ENCODE measurements around the gene PCDHA5.
A peak's percentile ranks its signal among the peaks of the same experiment; 100 is the strongest.
"Not testable (repeated sequence)": the region's sequence is repeated elsewhere in the genome, so short reads cannot be mapped to it uniquely, and the experiment has no call there.

The PCDHA5 gene

DNA sequence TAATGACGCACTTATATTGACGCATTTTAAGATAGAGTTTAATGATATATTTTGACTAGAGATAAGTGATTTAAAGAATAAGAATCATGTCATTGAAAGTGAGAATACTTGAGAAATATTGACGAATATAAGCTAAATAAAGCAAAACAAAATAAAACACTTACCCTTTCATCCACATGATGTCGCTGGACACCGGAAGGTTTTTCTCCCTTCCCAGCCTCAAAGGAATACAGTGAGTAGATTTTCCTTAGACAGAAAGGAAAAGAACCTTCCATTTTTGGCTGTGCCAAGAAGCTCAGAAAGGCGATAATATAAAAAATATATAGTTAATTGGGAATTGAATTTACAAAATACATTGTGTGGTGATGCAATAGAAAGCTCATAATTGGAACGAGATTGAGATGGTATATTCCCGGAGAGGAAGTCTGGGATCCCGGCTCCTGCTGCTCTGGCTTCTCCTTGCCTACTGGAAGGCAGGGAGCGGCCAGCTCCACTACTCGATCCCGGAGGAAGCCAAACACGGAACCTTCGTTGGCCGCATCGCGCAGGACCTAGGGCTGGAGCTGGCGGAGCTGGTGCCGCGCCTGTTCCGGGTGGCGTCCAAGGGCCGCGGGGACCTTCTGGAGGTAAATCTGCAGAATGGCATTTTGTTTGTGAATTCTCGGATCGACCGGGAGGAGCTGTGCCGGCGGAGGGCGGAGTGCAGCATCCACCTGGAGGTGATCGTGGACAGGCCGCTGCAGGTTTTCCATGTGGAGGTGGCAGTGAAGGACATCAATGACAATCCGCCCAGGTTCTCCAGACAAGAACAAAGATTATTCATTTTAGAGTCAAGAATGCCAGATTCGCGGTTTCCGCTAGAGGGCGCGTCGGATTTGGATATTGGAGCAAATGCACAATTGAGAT lies at the start of gene PCDHA5:
Gene PCDHA5, plus strand, starts transcription at position 239 of the 906 bp plus-strand sequence.
- Histone ChIP-seq H3K27ac (ENCODE audit: low read length) (no peak within 1 kb of the TSS), H3K4me1 (ENCODE audit: control insufficient read depth, insufficient read depth, low read length) (no peaks in the 10 kb centered on the region), H3K27me3 (ENCODE audit: control insufficient read depth, insufficient read depth, low read length) (no peaks in the 10 kb centered on the region), H3K9me3 (ENCODE audit: control insufficient read depth, insufficient read depth, low read length) (no peaks in the 10 kb centered on the region), H3K4me3 (ENCODE audit: low read length) (peak within 1 kb of the TSS; percentile 49; the same call in 1 of the 2 replicates), H3K36me3 (ENCODE audit: control insufficient read depth, insufficient read depth, low read length) (no peaks in the 10 kb centered on the region)
- 100% methylated on average over 2 of the region's 39 CpGs for WGBS (ENCODE audit: insufficient coverage, insufficient read length)
- no peak for DNase-seq (ENCODE audit: low read depth, low spot score)

- Histone ChIP-seq H3K27ac (ENCODE audit: low read length) (no peak overlapping the region), H3K36me3 (ENCODE audit: control insufficient read depth, insufficient read depth, low read length) (no peaks in the 10 kb centered on the region), H3K4me1 (ENCODE audit: control insufficient read depth, insufficient read depth, low read length) (no peaks in the 10 kb centered on the region), H3K4me3 (ENCODE audit: low read length) (no peak overlapping the region), H3K9me3 (ENCODE audit: control insufficient read depth, insufficient read depth, low read length) (peaks cover 1% of the 10 kb centered on the region; the same call in 1 of the 2 replicates), H3K27me3 (ENCODE audit: control insufficient read depth, insufficient read depth, low read length) (no peaks in the 10 kb centered on the region; the same call in 1 of the 2 replicates)
- WGBS (ENCODE audit: insufficient coverage, insufficient read length) = no CpG with 5 or more reads among the region's 1 CpG
- no peak for DNase-seq (ENCODE audit: low read depth, low spot score)
Measured at GRCh38 chr5:140780512-140780911, 40.9 kb upstream of the PCDHA5 start.

GRCh38 chr5:140785905-140786686 lies 35.3 kb upstream of the PCDHA5 start, which contains the start of gene PCDHA1:
TSS of gene PCDHA1 (plus strand) at chr5:140786140.
- DNase-seq (ENCODE audit: low read depth, low spot score) = no peak
- H3K4me3 ChIP-seq (ENCODE audit: low read length) = no peak within 1 kb of the TSS
- peaks cover 1% of the 10 kb centered on the region; the same call in 1 of the 2 replicates for H3K9me3 ChIP-seq (ENCODE audit: control insufficient read depth, insufficient read depth, low read length)
- no peaks in the 10 kb centered on the region for H3K27me3 ChIP-seq (ENCODE audit: control insufficient read depth, insufficient read depth, low read length)
- no peak within 1 kb of the TSS for H3K27ac ChIP-seq (ENCODE audit: low read length)
- 100% methylated on average over 1 of the region's 29 CpGs for WGBS (ENCODE audit: insufficient coverage, insufficient read length)
- H3K4me1 ChIP-seq (ENCODE audit: control insufficient read depth, insufficient read depth, low read length) = no peaks in the 10 kb centered on the region
- no peaks in the 10 kb centered on the region for H3K36me3 ChIP-seq (ENCODE audit: control insufficient read depth, insufficient read depth, low read length)

- not testable (repeated sequence) for H3K27me3 ChIP-seq (ENCODE audit: control insufficient read depth, insufficient read depth, low read length); H3K4me1 ChIP-seq (ENCODE audit: control insufficient read depth, insufficient read depth, low read length); H3K36me3 ChIP-seq (ENCODE audit: control insufficient read depth, insufficient read depth, low read length); H3K4me3 ChIP-seq (ENCODE audit: low read length); DNase-seq (ENCODE audit: low read depth, low spot score); H3K9me3 ChIP-seq (ENCODE audit: control insufficient read depth, insufficient read depth, low read length); H3K27ac ChIP-seq (ENCODE audit: low read length)
- no CpG with 5 or more reads among the region's 44 CpGs for WGBS (ENCODE audit: insufficient coverage, insufficient read length)
Measured at GRCh38 chr5:140787422-140787821, 34.0 kb upstream of the PCDHA5 start.

DNA sequence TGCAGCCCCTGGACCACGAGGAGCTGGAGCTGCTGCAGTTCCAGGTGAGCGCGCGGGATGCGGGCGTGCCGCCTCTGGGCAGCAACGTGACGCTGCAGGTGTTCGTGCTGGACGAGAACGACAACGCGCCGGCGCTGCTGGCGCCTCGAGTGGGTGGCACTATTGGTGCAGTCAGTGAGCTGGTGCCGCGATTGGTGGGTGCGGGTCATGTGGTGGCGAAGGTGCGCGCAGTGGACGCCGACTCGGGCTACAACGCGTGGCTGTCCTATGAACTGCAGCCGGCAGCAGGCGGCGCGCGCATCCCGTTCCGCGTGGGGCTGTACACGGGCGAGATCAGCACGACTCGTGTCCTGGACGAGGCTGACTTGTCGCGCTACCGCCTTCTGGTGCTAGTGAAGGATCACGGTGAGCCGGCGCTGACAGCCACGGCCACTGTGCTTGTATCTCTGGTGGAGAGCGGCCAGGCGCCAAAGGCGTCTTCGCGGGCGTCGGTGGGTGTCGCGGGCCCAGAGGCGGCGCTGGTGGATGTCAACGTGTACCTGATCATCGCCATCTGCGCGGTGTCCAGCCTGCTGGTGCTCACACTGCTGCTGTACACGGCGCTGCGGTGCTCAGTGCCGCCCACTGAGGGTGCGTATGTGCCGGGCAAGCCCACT lies 33.4 kb upstream of the PCDHA5 start:
- not testable (repeated sequence) for H3K27ac ChIP-seq (ENCODE audit: low read length); DNase-seq (ENCODE audit: low read depth, low spot score); H3K36me3 ChIP-seq (ENCODE audit: control insufficient read depth, insufficient read depth, low read length); H3K27me3 ChIP-seq (ENCODE audit: control insufficient read depth, insufficient read depth, low read length); H3K4me3 ChIP-seq (ENCODE audit: low read length); H3K9me3 ChIP-seq (ENCODE audit: control insufficient read depth, insufficient read depth, low read length); H3K4me1 ChIP-seq (ENCODE audit: control insufficient read depth, insufficient read depth, low read length)
- WGBS (ENCODE audit: insufficient coverage, insufficient read length) = no CpG with 5 or more reads among the region's 70 CpGs

GRCh38 chr5:140791089-140791488 lies 30.3 kb upstream of the PCDHA5 start:
- Histone ChIP-seq H3K4me3 (ENCODE audit: low read length) (no peak overlapping the region), H3K27me3 (ENCODE audit: control insufficient read depth, insufficient read depth, low read length) (no peaks in the 10 kb centered on the region), H3K9me3 (ENCODE audit: control insufficient read depth, insufficient read depth, low read length) (no peaks in the 10 kb centered on the region), H3K4me1 (ENCODE audit: control insufficient read depth, insufficient read depth, low read length) (no peaks in the 10 kb centered on the region), H3K27ac (ENCODE audit: low read length) (no peak overlapping the region), H3K36me3 (ENCODE audit: control insufficient read depth, insufficient read depth, low read length) (no peaks in the 10 kb centered on the region)
- no CpG with 5 or more reads among the region's 2 CpGs for whole genome bisulfite sequencing (ENCODE audit: insufficient coverage, insufficient read length)
- no peak for DNase-seq (ENCODE audit: low read depth, low spot score)

- no CpG with 5 or more reads among the region's 27 CpGs for WGBS (ENCODE audit: insufficient coverage, insufficient read length)
- no peaks in the 10 kb centered on the region for H3K27me3 ChIP-seq (ENCODE audit: control insufficient read depth, insufficient read depth, low read length)
- no peak for DNase-seq (ENCODE audit: low read depth, low spot score)
- H3K4me3 ChIP-seq (ENCODE audit: low read length) = peak within 1 kb of the TSS; percentile 87
- no peaks in the 10 kb centered on the region for H3K36me3 ChIP-seq (ENCODE audit: control insufficient read depth, insufficient read depth, low read length)
- H3K4me1 ChIP-seq (ENCODE audit: control insufficient read depth, insufficient read depth, low read length) = no peaks in the 10 kb centered on the region
- no peak within 1 kb of the TSS for H3K27ac ChIP-seq (ENCODE audit: low read length)
- no peaks in the 10 kb centered on the region for H3K9me3 ChIP-seq (ENCODE audit: control insufficient read depth, insufficient read depth, low read length)
Measured at GRCh38 chr5:140794595-140795258, 26.7 kb upstream of the PCDHA5 start, which contains the start of gene PCDHA2. TSS of gene PCDHA2 (plus strand) at chr5:140794852.

DNA sequence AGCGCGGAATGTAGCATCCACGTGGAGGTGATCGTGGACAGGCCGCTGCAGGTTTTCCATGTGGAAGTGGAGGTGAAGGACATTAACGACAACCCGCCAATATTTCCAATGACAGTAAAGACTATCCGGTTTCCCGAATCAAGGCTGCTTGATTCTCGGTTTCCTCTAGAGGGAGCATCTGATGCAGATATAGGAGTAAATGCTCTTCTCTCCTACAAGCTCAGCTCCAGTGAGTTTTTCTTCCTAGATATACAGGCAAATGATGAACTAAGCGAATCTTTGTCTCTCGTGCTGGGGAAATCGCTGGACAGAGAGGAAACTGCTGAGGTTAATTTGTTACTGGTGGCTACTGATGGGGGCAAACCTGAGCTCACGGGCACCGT lies 26.2 kb upstream of the PCDHA5 start:
- Histone ChIP-seq H3K4me1 (ENCODE audit: control insufficient read depth, insufficient read depth, low read length) (no peaks in the 10 kb centered on the region), H3K27me3 (ENCODE audit: control insufficient read depth, insufficient read depth, low read length) (no peaks in the 10 kb centered on the region), H3K4me3 (ENCODE audit: low read length) (peak overlapping the region; percentile 87; the same call in 1 of the 2 replicates), H3K9me3 (ENCODE audit: control insufficient read depth, insufficient read depth, low read length) (no peaks in the 10 kb centered on the region), H3K27ac (ENCODE audit: low read length) (no peak overlapping the region), H3K36me3 (ENCODE audit: control insufficient read depth, insufficient read depth, low read length) (no peaks in the 10 kb centered on the region)
- WGBS (ENCODE audit: insufficient coverage, insufficient read length) = no CpG with 5 or more reads among the region's 15 CpGs
- DNase-seq (ENCODE audit: low read depth, low spot score) = no peak

GRCh38 chr5:140796072-140796717 lies 25.2 kb upstream of the PCDHA5 start:
- H3K9me3 ChIP-seq (ENCODE audit: control insufficient read depth, insufficient read depth, low read length); DNase-seq (ENCODE audit: low read depth, low spot score); H3K27me3 ChIP-seq (ENCODE audit: control insufficient read depth, insufficient read depth, low read length); H3K4me3 ChIP-seq (ENCODE audit: low read length); H3K27ac ChIP-seq (ENCODE audit: low read length); H3K4me1 ChIP-seq (ENCODE audit: control insufficient read depth, insufficient read depth, low read length); H3K36me3 ChIP-seq (ENCODE audit: control insufficient read depth, insufficient read depth, low read length): not testable (repeated sequence)
- WGBS (ENCODE audit: insufficient coverage, insufficient read length) = no CpG with 5 or more reads among the region's 72 CpGs
